ES-I3 (cell line): ENCODE measurements around the gene TNNT2.

ENCODE experiments used
- H3K36me3 ChIP-seq: 2 replicates; pipeline ENCODE4 v1.6.1; 2013; ENCODE audit warnings: mild to moderate bottlenecking, low read length, control low read depth, moderate library complexity; ENCODE audit not compliant: insufficient read depth
- H3K4me1 ChIP-seq: 2 replicates; pipeline ENCODE4 v1.6.1; 2013; ENCODE audit warnings: mild to moderate bottlenecking, control low read depth, low read length; ENCODE audit not compliant: insufficient read depth
- H3K9ac ChIP-seq: 2 replicates; pipeline ENCODE4 v1.6.1; 2013; ENCODE audit warnings: low read depth, mild to moderate bottlenecking, low read length, moderate library complexity
- H3K9me3 ChIP-seq: 2 replicates; pipeline ENCODE4 v1.6.1; 2013; ENCODE audit warnings: mild to moderate bottlenecking, low read length, moderate library complexity; ENCODE audit not compliant: control insufficient read depth, insufficient read depth

The TNNT2 gene

DNA sequence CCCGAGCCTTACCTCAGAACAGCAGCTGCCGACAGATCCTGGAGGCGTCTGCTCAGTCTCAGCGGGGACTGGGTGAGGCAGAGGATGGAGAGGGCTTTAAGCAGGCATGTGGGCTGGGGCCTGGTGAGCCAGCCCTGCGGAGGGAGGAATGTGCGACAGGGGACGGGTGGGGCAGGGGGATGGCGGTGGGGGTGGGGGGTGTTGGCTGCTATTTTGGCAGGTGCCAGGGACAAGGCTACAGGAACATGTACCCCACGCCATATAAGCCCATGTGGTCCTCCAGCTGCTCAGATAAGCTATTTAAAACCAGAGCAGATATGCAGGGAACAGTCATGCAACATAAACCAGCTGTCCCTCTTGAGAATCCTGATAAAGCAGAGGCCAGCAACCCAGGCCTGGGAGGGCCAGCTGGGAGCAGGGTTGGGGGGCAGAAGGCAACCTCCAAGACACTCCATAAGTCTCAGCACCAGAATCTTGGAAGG lies at the start of gene TNNT2:
Gene TNNT2, minus strand, starts transcription at position 70 of the 482 bp plus-strand sequence. CDS start 4,426 bp downstream, outside the sequence.
- Histone ChIP-seq H3K9me3 (no peaks in the 10 kb centered on the region), H3K4me1 (peaks cover 27% of the 10 kb centered on the region), H3K36me3 (no peaks in the 10 kb centered on the region), H3K9ac (peak within 1 kb of the TSS; percentile 3; the same call in 1 of the 2 replicates)

DNA sequence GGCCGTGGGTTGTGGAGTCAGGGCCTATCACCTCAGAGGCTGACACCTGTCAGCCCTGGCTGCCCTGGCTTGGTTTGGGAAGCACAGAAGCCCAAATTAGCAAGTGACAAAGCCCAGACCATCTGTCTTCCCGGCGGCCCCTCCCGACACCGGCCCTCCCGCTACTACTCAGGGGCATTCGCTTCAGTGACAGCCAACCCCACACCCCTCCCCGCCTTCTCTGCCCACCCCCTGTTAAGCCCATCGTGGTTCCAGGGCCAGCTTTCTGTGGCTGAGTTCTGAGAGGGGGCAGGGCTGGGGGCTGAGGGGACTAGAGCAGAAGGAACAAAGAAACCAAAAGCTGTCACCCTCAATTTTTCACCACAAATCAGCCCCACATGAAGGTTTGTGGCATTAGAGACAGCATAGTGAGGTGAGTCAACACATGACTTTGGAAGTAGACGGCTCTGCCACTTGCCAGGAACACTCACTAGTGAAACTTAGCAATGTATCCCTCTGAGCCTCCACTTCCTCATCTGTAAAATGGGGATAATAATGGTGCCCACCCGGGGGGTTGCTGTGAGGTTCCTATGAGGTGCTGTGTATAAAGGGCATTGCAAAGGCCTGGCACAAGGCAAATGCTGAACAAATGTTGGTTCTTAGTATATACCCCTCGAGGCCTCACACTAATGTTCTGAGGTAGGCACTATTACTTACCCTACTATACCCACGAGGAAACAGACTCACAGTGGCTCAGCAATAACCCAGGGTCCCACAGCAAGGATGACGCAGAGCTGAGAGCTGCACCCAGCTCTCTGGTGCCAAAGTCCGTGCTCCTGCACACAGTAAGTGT lies 49.2 kb upstream of the TNNT2 start:
- Histone ChIP-seq H3K36me3 (no peaks in the 10 kb centered on the region), H3K9ac (no peak overlapping the region), H3K4me1 (peaks cover 9% of the 10 kb centered on the region; the same call in 1 of the 2 replicates), H3K9me3 (no peaks in the 10 kb centered on the region; the same call in 1 of the 2 replicates)

GRCh38 chr1:201424146-201424545 lies 46.7 kb upstream of the TNNT2 start:
- no peak overlapping the region for H3K9ac ChIP-seq
- no peaks in the 10 kb centered on the region for H3K36me3 ChIP-seq
- H3K9me3 ChIP-seq, result no peaks in the 10 kb centered on the region; the same call in 1 of the 2 replicates
- H3K4me1 ChIP-seq, result peaks cover 15% of the 10 kb centered on the region; the same call in 1 of the 2 replicates

- H3K9me3 ChIP-seq, result no peaks in the 10 kb centered on the region; the same call in 1 of the 2 replicates
- H3K4me1 ChIP-seq, result peaks cover 15% of the 10 kb centered on the region; the same call in 1 of the 2 replicates
- H3K36me3 ChIP-seq, result no peaks in the 10 kb centered on the region
- H3K9ac ChIP-seq, result no peak overlapping the region
Observed at GRCh38 chr1:201423655-201424054, 46.2 kb upstream of the TNNT2 start.

DNA sequence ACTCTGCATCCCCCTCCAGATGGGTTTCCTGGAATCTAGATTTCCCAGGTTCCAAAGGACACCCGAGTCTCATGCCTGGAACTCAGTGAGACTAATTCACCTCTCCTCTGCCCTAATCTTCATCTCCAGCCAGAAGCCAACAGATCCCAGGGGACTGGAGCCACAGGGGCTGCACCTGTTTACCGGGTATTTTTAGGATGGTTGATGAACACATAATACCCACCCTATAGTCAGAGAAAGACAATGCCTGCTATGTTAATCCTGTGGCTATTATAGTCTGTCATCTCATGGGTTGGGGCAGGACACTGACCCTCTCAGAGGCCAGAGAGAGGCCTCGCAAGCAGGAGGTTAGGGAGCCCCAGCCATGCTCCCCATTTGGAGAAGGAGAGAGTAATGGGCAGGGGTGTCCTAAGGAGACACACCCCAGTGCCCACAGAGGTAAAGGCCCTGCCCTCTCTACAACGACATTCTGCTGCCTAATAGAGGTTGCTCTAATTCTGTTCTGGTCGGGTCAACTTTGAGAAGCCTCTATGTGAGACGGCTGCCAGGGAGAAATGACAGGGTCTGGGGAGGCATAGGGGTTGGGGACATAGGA lies 45.1 kb upstream of the TNNT2 start:
- no peaks in the 10 kb centered on the region for H3K36me3 ChIP-seq
- H3K4me1 ChIP-seq, result peaks cover 15% of the 10 kb centered on the region; the same call in 1 of the 2 replicates
- no peaks in the 10 kb centered on the region; the same call in 1 of the 2 replicates for H3K9me3 ChIP-seq
- no peak overlapping the region for H3K9ac ChIP-seq

DNA sequence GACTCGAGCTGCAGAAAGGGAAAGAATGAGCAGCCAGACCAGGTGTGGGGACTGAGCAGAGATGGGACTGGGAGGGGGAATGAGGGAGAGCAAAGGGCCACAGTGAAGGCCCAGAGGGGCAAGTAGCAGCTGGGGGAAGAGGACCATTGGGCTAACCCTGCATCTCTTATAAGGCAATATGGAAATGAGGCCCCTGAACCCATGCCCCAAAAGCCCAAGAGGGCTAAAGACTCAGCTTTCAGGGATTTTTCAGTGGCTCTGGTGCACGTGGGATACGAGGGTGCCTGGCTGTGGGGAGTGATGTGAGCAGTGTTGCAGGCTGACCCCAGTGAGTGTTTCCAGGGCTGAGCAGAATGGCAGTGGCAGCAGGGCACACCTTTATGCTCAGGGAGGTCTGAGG lies 44.5 kb upstream of the TNNT2 start:
- Histone ChIP-seq H3K9ac (no peak overlapping the region), H3K4me1 (peaks cover 15% of the 10 kb centered on the region; the same call in 1 of the 2 replicates), H3K9me3 (no peaks in the 10 kb centered on the region; the same call in 1 of the 2 replicates), H3K36me3 (no peaks in the 10 kb centered on the region)

GRCh38 chr1:201421041-201421440 lies 43.6 kb upstream of the TNNT2 start:
- Histone ChIP-seq H3K4me1 (peaks cover 15% of the 10 kb centered on the region; the same call in 1 of the 2 replicates), H3K9ac (no peak overlapping the region), H3K9me3 (no peaks in the 10 kb centered on the region; the same call in 1 of the 2 replicates), H3K36me3 (no peaks in the 10 kb centered on the region)

DNA sequence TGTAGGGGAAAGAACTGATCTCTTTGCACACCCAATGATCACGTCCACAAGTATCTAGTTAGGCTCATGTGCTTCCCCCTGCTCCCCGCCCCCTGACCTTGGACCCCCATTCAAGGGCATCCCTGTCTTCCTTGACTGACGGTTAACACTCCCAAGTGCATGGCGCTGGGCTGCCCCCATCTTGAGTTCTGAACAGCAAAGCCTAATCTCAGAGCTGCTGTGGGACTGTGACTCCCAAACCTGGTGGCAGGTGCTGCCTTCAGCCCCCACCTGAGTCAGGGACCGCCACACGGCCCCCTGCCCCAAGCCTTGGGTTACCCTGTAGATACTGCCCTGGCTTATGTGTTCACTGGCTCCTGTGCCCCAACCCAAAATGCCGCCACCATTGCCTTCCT lies 43.1 kb upstream of the TNNT2 start:
- Histone ChIP-seq H3K9me3 (no peaks in the 10 kb centered on the region; the same call in 1 of the 2 replicates), H3K4me1 (peaks cover 15% of the 10 kb centered on the region; the same call in 1 of the 2 replicates), H3K36me3 (no peaks in the 10 kb centered on the region), H3K9ac (no peak overlapping the region)

DNA sequence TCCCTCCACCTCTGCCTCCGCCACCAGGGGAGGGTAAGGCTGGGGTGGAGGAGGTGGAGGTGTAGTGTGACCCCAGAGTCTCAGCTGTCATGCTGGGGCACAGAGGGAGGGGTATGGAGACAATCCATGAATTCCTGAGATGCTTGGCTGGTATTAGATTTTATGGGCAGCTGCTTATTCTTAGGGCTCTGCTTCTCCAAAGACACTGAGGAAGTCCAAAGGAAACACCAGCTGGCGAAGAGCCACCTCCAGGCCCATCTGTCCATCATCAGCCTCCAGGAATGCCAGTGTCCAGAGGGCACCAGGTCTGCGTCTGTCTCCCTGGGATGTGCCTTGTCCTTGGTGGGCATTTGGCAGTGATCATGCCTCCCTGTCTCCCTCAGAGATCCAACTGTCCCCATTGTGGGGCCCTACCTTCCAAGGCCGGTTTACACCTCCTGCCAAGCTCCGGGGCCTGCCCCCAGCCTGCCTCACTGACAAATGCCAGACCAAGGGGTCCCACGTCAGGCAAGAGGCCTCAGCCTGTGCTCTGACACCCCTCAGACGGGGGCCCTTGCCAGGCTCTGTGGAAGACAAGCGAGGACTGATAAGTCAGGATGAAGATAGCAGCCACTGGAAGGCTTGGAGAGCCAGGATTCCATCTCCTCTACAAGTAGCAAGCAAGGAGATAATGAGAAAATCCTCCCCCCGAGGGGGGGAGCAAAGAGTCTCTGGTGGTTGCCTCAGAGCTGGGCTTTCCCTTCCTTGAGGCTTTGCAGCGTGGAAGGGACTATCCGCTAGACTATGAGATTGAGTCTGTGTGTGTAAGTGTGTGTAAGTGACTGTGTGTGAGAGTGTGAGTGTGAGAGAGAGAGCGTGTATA lies 42.5 kb upstream of the TNNT2 start:
- Histone ChIP-seq H3K36me3 (no peaks in the 10 kb centered on the region), H3K9me3 (no peaks in the 10 kb centered on the region; the same call in 1 of the 2 replicates), H3K9ac (no peak overlapping the region), H3K4me1 (peaks cover 15% of the 10 kb centered on the region; the same call in 1 of the 2 replicates)

DNA sequence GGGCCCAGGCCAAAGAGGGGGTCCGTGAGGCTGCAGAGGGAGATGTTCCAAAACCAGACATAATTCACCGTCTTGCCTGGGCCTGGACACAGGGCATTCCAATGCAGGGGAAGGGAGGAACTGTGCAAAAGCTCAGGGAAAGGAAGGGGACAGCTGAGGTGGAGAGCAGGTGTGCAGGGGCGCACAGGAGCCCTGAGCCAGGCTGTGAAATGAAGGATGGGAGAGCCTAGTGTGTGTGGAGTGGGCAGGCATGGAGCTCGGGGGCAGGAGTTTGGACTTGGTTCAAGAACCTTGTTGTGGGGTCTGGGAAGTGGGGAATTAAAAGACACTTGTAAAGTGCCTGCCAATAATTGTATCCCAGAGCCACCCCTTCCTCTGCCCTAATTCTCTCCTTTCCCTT lies 41.8 kb upstream of the TNNT2 start:
- no peaks in the 10 kb centered on the region for H3K36me3 ChIP-seq
- H3K9me3 ChIP-seq, result no peaks in the 10 kb centered on the region; the same call in none of the 2 replicates
- H3K9ac ChIP-seq, result no peak overlapping the region
- H3K4me1 ChIP-seq, result peaks cover 15% of the 10 kb centered on the region; the same call in 1 of the 2 replicates

GRCh38 chr1:201418461-201418860 lies 41.0 kb upstream of the TNNT2 start:
- Histone ChIP-seq H3K9ac (no peak overlapping the region), H3K9me3 (no peaks in the 10 kb centered on the region; the same call in none of the 2 replicates), H3K36me3 (no peaks in the 10 kb centered on the region), H3K4me1 (peaks cover 15% of the 10 kb centered on the region; the same call in 1 of the 2 replicates)

- H3K4me1 ChIP-seq, result no peaks in the 10 kb centered on the region
- no peaks in the 10 kb centered on the region for H3K36me3 ChIP-seq
- no peaks in the 10 kb centered on the region; the same call in none of the 2 replicates for H3K9me3 ChIP-seq
- no peak overlapping the region for H3K9ac ChIP-seq
Observed at GRCh38 chr1:201414051-201414738, 36.7 kb upstream of the TNNT2 start.

- peaks cover 2% of the 10 kb centered on the region; the same call in 1 of the 2 replicates for H3K4me1 ChIP-seq
- no peaks in the 10 kb centered on the region; the same call in none of the 2 replicates for H3K9me3 ChIP-seq
- H3K36me3 ChIP-seq, result no peaks in the 10 kb centered on the region
- H3K9ac ChIP-seq, result no peak overlapping the region
Observed at GRCh38 chr1:201411292-201411691, 33.8 kb upstream of the TNNT2 start.
